Measurements from ENCODE around the gene PPM1B. TPM values are rescaled to one million over a fixed set of nuclear protein-coding genes. Genes with fewer than 3 reads are reported as not detected.

The PPM1B gene
- total and polyA plus RNA-seq, 2 of the 4 experiments (the other 2 are of a cell fraction): 13.4 to 14.7 TPM

DNA sequence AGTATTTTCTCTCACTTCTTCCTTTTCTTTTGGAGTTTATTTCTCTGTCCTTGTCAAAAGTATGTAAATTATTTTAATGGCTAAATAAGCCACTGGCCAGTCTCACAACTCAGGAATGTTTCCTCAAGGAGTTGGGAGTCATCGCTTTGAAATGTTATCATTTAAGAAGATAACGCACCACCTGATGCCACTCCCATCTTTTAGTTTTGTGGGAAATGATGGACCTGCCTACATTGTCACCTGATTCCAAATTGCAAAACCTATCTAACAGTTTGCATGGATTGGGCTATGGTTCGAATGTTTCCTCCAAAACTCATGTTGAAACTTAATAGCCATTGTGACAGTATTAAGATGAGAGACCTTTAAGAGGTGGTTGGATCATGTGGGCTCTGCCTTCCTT lies 32.4 kb upstream of the PPM1B start:
- Histone ChIP-seq H3K4me3 (ENCODE audit: insufficient read depth, low read depth, low read length) (no peak overlapping the region), H3K4ac (ENCODE audit: low read depth, low read length) (peak overlapping the region; percentile 89), H4K91ac (ENCODE audit: insufficient read depth, low read depth, low read length) (peak overlapping the region; percentile 93), H3K18ac (ENCODE audit: low read depth, low read length) (peak overlapping the region; percentile 40), H2AK5ac (ENCODE audit: low read depth, low read length) (peak overlapping the region; percentile 84), H3K23ac (ENCODE audit: low read depth, low read length) (peak overlapping the region; percentile 21; the same call in 1 of the 2 replicates), H3K36me3 (ENCODE audit: control insufficient read depth, insufficient read depth, low read length) (no peaks in the 10 kb centered on the region), H3K27ac (ENCODE audit: insufficient read depth, low read length) (peak overlapping the region; percentile 51; the same call in 1 of the 2 replicates), H2BK120ac (ENCODE audit: low read depth, low read length) (peak overlapping the region; percentile 89), H3K9me1 (ENCODE audit: insufficient read depth, low read length) (peaks cover 3% of the 10 kb centered on the region), H4K5ac (ENCODE audit: low read depth, low read length) (peak overlapping the region; percentile 39; the same call in 1 of the 2 replicates), H3K9me3 (ENCODE audit: control insufficient read depth, insufficient read depth, low read length) (no peaks in the 10 kb centered on the region), H2AK9ac (replicated peaks; ENCODE audit: low read depth, low read length, poor library complexity) (no peak overlapping the region), H3K79me1 (ENCODE audit: low read depth in 1 of 2, low read length in 2 of 2) (no peaks in the 10 kb centered on the region), H3K4me1 (ENCODE audit: control insufficient read depth, insufficient read depth, low read length) (peaks cover 8% of the 10 kb centered on the region), H2AFZ (replicated peaks; ENCODE audit: low read length, poor library complexity) (no peak overlapping the region), H3K9ac (ENCODE audit: low read depth, low read length) (no peak overlapping the region), H4K8ac (ENCODE audit: low read depth in 2 of 2, low read length in 2 of 2) (peak overlapping the region; percentile 64 to 97; a peak in 3 of 4 replicates), H3K14ac (replicated peaks; ENCODE audit: low read depth, low read length) (peak overlapping the region; percentile 84), H3K56ac (ENCODE audit: extremely low read depth, insufficient read depth, low read length) (peak overlapping the region; percentile 40; the same call in 1 of the 2 replicates), H3K27me3 (ENCODE audit: control insufficient read depth, insufficient read depth, low read length) (no peaks in the 10 kb centered on the region), H3K4me2 (ENCODE audit: low read depth, low read length) (peak overlapping the region; percentile 53; the same call in 1 of the 2 replicates), H2BK15ac (ENCODE audit: low read depth, low read length) (peak overlapping the region; percentile 90; the same call in 1 of the 3 replicates), H2BK20ac (ENCODE audit: low read depth, low read length) (peak overlapping the region; percentile 96), H4K20me1 (ENCODE audit: insufficient read depth, low read length) (no peaks in the 10 kb centered on the region), H2BK5ac (ENCODE audit: low read depth, low read length, poor library complexity, severe bottlenecking) (peak overlapping the region; percentile 97)
- ChIA-PET POLR2A (ENCODE audit: unreplicated experiment) (no interaction called here), CTCF (no interaction called here)
- no CpG with 5 or more reads among the region's 3 CpGs for WGBS, 2 experiments (ENCODE audit: extremely low coverage in 2 of 2, insufficient read length in 1 of 2)
- intact Hi-C loops (cut with micrococcal nuclease) (no loop called here), dilution Hi-C loops (cut with HindIII; ENCODE audit: low sequenced_read_pairs, unreplicated experiment) (no loop called here), in situ Hi-C loops (cut with MboI; ENCODE audit: low sequenced_read_pairs) (no loop called here)
- TF ChIP-seq, protein P1, sequence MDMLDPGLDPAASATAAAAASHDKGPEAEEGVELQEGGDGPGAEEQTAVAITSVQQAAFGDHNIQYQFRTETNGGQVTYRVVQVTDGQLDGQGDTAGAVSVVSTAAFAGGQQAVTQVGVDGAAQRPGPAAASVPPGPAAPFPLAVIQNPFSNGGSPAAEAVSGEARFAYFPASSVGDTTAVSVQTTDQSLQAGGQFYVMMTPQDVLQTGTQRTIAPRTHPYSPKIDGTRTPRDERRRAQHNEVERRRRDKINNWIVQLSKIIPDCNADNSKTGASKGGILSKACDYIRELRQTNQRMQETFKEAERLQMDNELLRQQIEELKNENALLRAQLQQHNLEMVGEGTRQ (IDR thresholded peaks at IDR 0.05; ENCODE audit: low read depth, low read length): peak; percentile 43; the same call in 1 of the 2 replicates
- TF ChIP-seq CEBPB (IDR thresholded peaks at IDR 0.05; ENCODE audit: low read depth, low read length): peak; percentile 47; the same call in 1 of the 2 replicates
- TF ChIP-seq POLR2A (IDR thresholded peaks at IDR 0.05; ENCODE audit: low read depth, low read length): no peak
- TF ChIP-seq FOS (IDR thresholded peaks at IDR 0.05; ENCODE audit: low read depth, low read length): 0 out of 2 replicates have a peak, but pooled peaks have one; percentile 10
- no peak for TF ChIP-seq RCOR1 (IDR thresholded peaks at IDR 0.05; ENCODE audit: insufficient replicate concordance, low read length)
- DNase-seq (peak; percentile 83), ATAC-seq (ENCODE audit: low read depth) (peak; percentile 90)
- BruUV-seq (replicated peaks): no TSS peak

All from IMR-90 (cell line).